Keratinocyte (primary cell): ENCODE data around the gene GPR146. TPM values are rescaled to one million over a fixed set of nuclear protein-coding genes. Genes with fewer than 3 reads are reported as not detected.

Experiments used
- DNase-seq: peaks from one replicate; pipeline ENCODE4 v3.0.0-alpha.2; 2011; ENCODE audit warnings: low read depth, missing footprints, low spot score
- FAIRE-seq: peaks from 2 replicates; lab custom pipeline; 2011; peaks lifted over from hg19 to GRCh38; lab: Jason Lieb, UNC
- H2AFZ ChIP-seq: 2 replicates; pipeline ENCODE4 v1.6.0; 2012; ENCODE audit warnings: low read length, control low read depth, inconsistent platforms; ENCODE audit not compliant: control insufficient read depth
- H3K27ac ChIP-seq: 2 replicates; pipeline ENCODE4 v1.5.1; 2011; ENCODE audit warnings: low read length; ENCODE audit not compliant: control insufficient read depth, insufficient read depth
- H3K27me3 ChIP-seq: 3 replicates; pipeline ENCODE4 v1.6.0; 2011; ENCODE audit warnings: low read length; ENCODE audit not compliant: control insufficient read depth, insufficient read depth; ENCODE audit errors: extremely low read depth
- H3K36me3 ChIP-seq, 2 experiments: 2 replicates in 1 of 2; 3 replicates in 1 of 2; pipeline ENCODE4 v1.5.1; 2011; ENCODE audit warnings: low read length in 2 of 2, mild to moderate bottlenecking in 1 of 2; ENCODE audit not compliant: control insufficient read depth in 2 of 2, insufficient read depth in 2 of 2; ENCODE audit errors: extremely low read depth in 1 of 2
- H3K4me1 ChIP-seq: 3 replicates; pipeline ENCODE4 v1.5.1; 2011; ENCODE audit warnings: low read length; ENCODE audit not compliant: control insufficient read depth, insufficient read depth; ENCODE audit errors: extremely low read depth
- H3K4me2 ChIP-seq: 3 replicates; pipeline ENCODE4 v1.6.0; 2011; ENCODE audit warnings: low read depth, low read length; ENCODE audit not compliant: control insufficient read depth, insufficient read depth; ENCODE audit errors: extremely low read depth
- H3K4me3 ChIP-seq, 3 experiments: fragments of 200-600 bp in 1 of 3; sonication (generic) in 1 of 3; 2 replicates in 2 of 3; 3 replicates in 1 of 3; pipeline ENCODE4 v1.5.1; 2011 to 2016; ENCODE audit warnings: low read length in 3 of 3, mild to moderate bottlenecking in 3 of 3, control low read depth in 2 of 3, inconsistent platforms in 1 of 3, low read depth in 1 of 3, mixed read lengths in 1 of 3, mixed run types in 1 of 3, moderate library complexity in 1 of 3; ENCODE audit not compliant: control insufficient read depth in 2 of 3, insufficient read depth in 2 of 3; ENCODE audit errors: extremely low read depth in 1 of 3
- H3K79me2 ChIP-seq: 2 replicates; pipeline ENCODE4 v1.6.0; 2012; ENCODE audit warnings: low read length; ENCODE audit not compliant: control insufficient read depth, insufficient read depth
- H3K9ac ChIP-seq: 3 replicates; pipeline ENCODE4 v1.6.0; 2011; ENCODE audit warnings: low read length; ENCODE audit not compliant: control insufficient read depth, insufficient read depth; ENCODE audit errors: extremely low read depth
- H3K9me1 ChIP-seq: 3 replicates; pipeline ENCODE4 v1.6.0; 2011; ENCODE audit warnings: low read length; ENCODE audit not compliant: control insufficient read depth, insufficient read depth; ENCODE audit errors: extremely low read depth
- H3K9me3 ChIP-seq: 2 replicates; pipeline ENCODE4 v1.5.1; 2012; ENCODE audit warnings: low read depth, low read length; ENCODE audit not compliant: control insufficient read depth
- H4K20me1 ChIP-seq: 3 replicates; pipeline ENCODE4 v1.6.0; 2011; ENCODE audit warnings: low read length; ENCODE audit not compliant: control insufficient read depth, insufficient read depth; ENCODE audit errors: extremely low read depth
- CTCF ChIP-seq, 3 experiments: IDR thresholded peaks in 1 of 3; conservative IDR thresholded peaks in 1 of 3; optimal IDR thresholded peaks in 1 of 3; 2 replicates in 2 of 3; 3 replicates in 1 of 3; pipeline versions ENCODE3 to v1.5.1; 2011; ENCODE audit warnings: low read length in 3 of 3, mild to moderate bottlenecking in 3 of 3, moderate library complexity in 2 of 3, control low read depth in 1 of 3, inconsistent platforms in 1 of 3; ENCODE audit not compliant: insufficient read depth in 2 of 3; ENCODE audit errors: extremely low read depth in 1 of 3
- EZH2 ChIP-seq: IDR thresholded peaks from one replicate; pipeline ENCODE4 v1.6.1; 2012; ENCODE audit warnings: inconsistent platforms, mild to moderate bottlenecking, low read length, moderate library complexity
- dilution Hi-C: fragments of 300-500 bp; cut with MboI; formaldehyde crosslinking; loops from one replicate; pipeline ENCODE4 v1.7.0; 2020; ENCODE audit warnings: low sequenced_read_pairs; ENCODE audit not compliant: extremely low pct_ligation_motif_present
- polyA plus RNA-seq, 5 experiments: library from polyadenylated mRNA; depleted of rRNA in 3 of 5; stranded (reverse) in 3 of 5; stranded (forward) in 1 of 5; unstranded in 1 of 5; fragments of >200 nt; gene quantifications; 1 replicate in 1 of 5; 2 replicates in 3 of 5; 3 replicates in 1 of 5; pipeline versions ENCODE4 v1.2.1 to v1.2.3, GENCODE V29; 2011 to 2012; ENCODE audit warnings: missing spikeins in 2 of 5, low read depth in 1 of 5, low replicate concordance in 1 of 5

Gene GPR146
- polyA plus RNA-seq, 1 donor (not counting 4 experiments of a cell fraction or from before 2014, with no cell fraction given), result 0.13 TPM

GRCh38 chr7:1007901-1008300 lies 36.4 kb upstream of the GPR146 start:
- no peak for DNase-seq
- peaks cover 6% of the 10 kb centered on the region for H3K4me1 ChIP-seq
- TF ChIP-seq CTCF (optimal IDR thresholded peaks at IDR 0.05 in 1 of 3, IDR thresholded peaks at IDR 0.05 in 1 of 3, conservative IDR thresholded peaks at IDR 0.05 in 1 of 3; ENCODE audit: extremely low read depth in 1 of 3, insufficient read depth in 2 of 3, low read length in 3 of 3) (no peak), EZH2 (no peak)
- no peaks in the 10 kb centered on the region for H3K27me3 ChIP-seq
- peaks cover 8% of the 10 kb centered on the region for H3K79me2 ChIP-seq
- no peaks in the 10 kb centered on the region for H4K20me1 ChIP-seq
- no peaks in the 10 kb centered on the region for H3K9me3 ChIP-seq
- H3K9ac ChIP-seq, result no peak overlapping the region
- no peak for FAIRE-seq
- dilution Hi-C loops, result no loop called here
- H3K27ac ChIP-seq, result no peak overlapping the region
- no peak overlapping the region for H3K4me2 ChIP-seq
- peaks cover 0 to 2% of the 10 kb centered on the region in 2 experiments for H3K36me3 ChIP-seq
- no peak overlapping the region for H3K4me3 ChIP-seq
- no peak overlapping the region for H2AFZ ChIP-seq
- no peaks in the 10 kb centered on the region for H3K9me1 ChIP-seq

GRCh38 chr7:1008733-1009363 lies 35.5 kb upstream of the GPR146 start:
- no peak overlapping the region for H3K4me2 ChIP-seq
- DNase-seq (no peak), FAIRE-seq (no peak)
- peaks cover under 1% of the 10 kb centered on the region for H4K20me1 ChIP-seq
- dilution Hi-C loops, result no loop called here
- H3K4me3 ChIP-seq, result no peak overlapping the region
- H3K9ac ChIP-seq, result no peak overlapping the region
- peaks cover 0 to 2% of the 10 kb centered on the region in 2 experiments for H3K36me3 ChIP-seq
- H3K4me1 ChIP-seq, result peaks cover 8% of the 10 kb centered on the region
- peaks cover 8% of the 10 kb centered on the region for H3K79me2 ChIP-seq
- TF ChIP-seq CTCF (optimal IDR thresholded peaks at IDR 0.05 in 1 of 3, IDR thresholded peaks at IDR 0.05 in 1 of 3, conservative IDR thresholded peaks at IDR 0.05 in 1 of 3; ENCODE audit: extremely low read depth in 1 of 3, insufficient read depth in 2 of 3, low read length in 3 of 3), result no peak
- TF ChIP-seq EZH2, result no peak
- no peaks in the 10 kb centered on the region for H3K27me3 ChIP-seq
- no peak overlapping the region for H3K27ac ChIP-seq
- H3K9me3 ChIP-seq, result no peaks in the 10 kb centered on the region
- no peaks in the 10 kb centered on the region for H3K9me1 ChIP-seq
- H2AFZ ChIP-seq, result no peak overlapping the region
